Osteocyte (in vitro differentiated cells): ENCODE data around the gene PSMG3. TPM values are rescaled to one million over a fixed set of nuclear protein-coding genes. Genes with fewer than 3 reads are reported as not detected.

Source experiments
- DNase-seq: peaks from one replicate; pipeline ENCODE4 v3.0.0; 2021; ENCODE audit warnings: mixed read lengths; ENCODE audit not compliant: unreplicated experiment; ENCODE audit errors: extremely low spot score
- H3K27ac Mint-ChIP-seq: one replicate; pipeline ENCODE4 v1.8.0; 2021; ENCODE audit warnings: mild to moderate bottlenecking, mixed read lengths; ENCODE audit not compliant: unreplicated experiment
- H3K27me3 Mint-ChIP-seq: one replicate; pipeline ENCODE4 v1.8.0; 2021; ENCODE audit warnings: mixed read lengths; ENCODE audit not compliant: unreplicated experiment
- H3K36me3 Mint-ChIP-seq: one replicate; pipeline ENCODE4 v1.8.0; 2021; ENCODE audit warnings: mixed read lengths; ENCODE audit not compliant: unreplicated experiment
- H3K4me1 Mint-ChIP-seq: one replicate; pipeline ENCODE4 v1.8.0; 2021; ENCODE audit warnings: mixed read lengths; ENCODE audit not compliant: unreplicated experiment
- H3K4me3 Mint-ChIP-seq: one replicate; pipeline ENCODE4 v1.8.0; 2021; ENCODE audit warnings: mild to moderate bottlenecking, moderate library complexity, mixed read lengths; ENCODE audit not compliant: unreplicated experiment
- H3K9me3 Mint-ChIP-seq: one replicate; pipeline ENCODE4 v1.8.0; 2021; ENCODE audit warnings: mixed read lengths; ENCODE audit not compliant: unreplicated experiment
- CTCF ChIP-seq: fragments of 200-600 bp; sonication (generic); IDR thresholded peaks from 2 replicates; pipeline ENCODE4 v1.5.0; 2021; ENCODE audit warnings: antibody characterized with exemption, mild to moderate bottlenecking, moderate library complexity
- total RNA-seq: library from RNA; stranded (reverse); gene quantifications from 2 replicates; pipeline ENCODE4 v1.2.1, GENCODE V29; 2021

PSMG3 gene
- total RNA-seq, 1 donor from 2014 or later: 25.6 TPM

GRCh38 chr7:1536743-1537534 lies 32.9 kb downstream of the PSMG3 start:
- Mint-ChIP-seq H3K9me3 (no peaks in the 10 kb centered on the region), H3K4me1 (peaks cover 54% of the 10 kb centered on the region), H3K27ac (peak overlapping the region; percentile 98), H3K36me3 (peaks cover 4% of the 10 kb centered on the region), H3K27me3 (no peaks in the 10 kb centered on the region), H3K4me3 (peak overlapping the region; percentile 57)
- TF ChIP-seq CTCF: no peak
- DNase-seq: peak; percentile 98

DNA sequence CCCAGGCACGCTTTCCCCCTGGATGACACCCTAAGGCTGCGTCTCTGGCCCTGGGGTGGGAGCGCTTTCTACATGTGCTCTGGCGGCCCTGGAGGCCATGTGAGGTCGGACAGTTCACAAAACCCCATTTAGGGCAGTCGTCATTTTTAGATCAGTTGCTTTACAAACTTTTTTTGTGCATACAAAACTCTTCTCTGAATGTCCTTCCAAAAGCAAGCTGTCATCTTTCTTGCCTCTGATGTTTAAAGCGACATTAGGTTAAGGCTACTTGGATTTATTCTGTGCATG lies 33.4 kb downstream of the PSMG3 start:
- Mint-ChIP-seq H3K9me3 (no peaks in the 10 kb centered on the region), H3K27me3 (no peaks in the 10 kb centered on the region), H3K4me1 (peaks cover 59% of the 10 kb centered on the region), H3K36me3 (peaks cover 3% of the 10 kb centered on the region), H3K4me3 (peak overlapping the region; percentile 57), H3K27ac (peak overlapping the region; percentile 98)
- DNase-seq: no peak
- TF ChIP-seq CTCF: no peak

GRCh38 chr7:1535701-1536454 lies 34.0 kb downstream of the PSMG3 start:
- DNase-seq: no peak
- Mint-ChIP-seq H3K9me3 (no peaks in the 10 kb centered on the region), H3K4me3 (no peak overlapping the region), H3K4me1 (peaks cover 59% of the 10 kb centered on the region), H3K36me3 (peaks cover 3% of the 10 kb centered on the region), H3K27ac (peak overlapping the region; percentile 98), H3K27me3 (no peaks in the 10 kb centered on the region)
- no peak for TF ChIP-seq CTCF

DNA sequence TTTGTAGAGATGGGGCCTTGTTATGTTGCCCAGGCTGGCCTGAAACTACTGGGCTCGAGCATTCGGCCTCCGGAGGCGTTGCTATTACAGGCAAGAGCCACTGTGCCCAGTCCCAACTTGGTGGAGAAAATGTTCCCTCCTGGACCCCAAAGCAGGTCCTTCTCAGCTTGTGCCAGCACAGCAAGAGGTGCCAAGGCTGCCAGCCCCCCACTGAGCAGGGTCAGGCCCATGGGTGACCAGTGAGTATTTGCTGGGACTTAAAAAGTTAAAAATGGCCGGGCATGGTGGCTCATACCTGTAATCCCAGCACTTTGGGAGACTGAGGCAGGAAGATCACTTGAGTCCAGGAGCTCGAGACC lies 34.8 kb downstream of the PSMG3 start:
- no peak overlapping the region for H3K4me3 Mint-ChIP-seq
- H3K36me3 Mint-ChIP-seq: peaks cover 2% of the 10 kb centered on the region
- H3K9me3 Mint-ChIP-seq: no peaks in the 10 kb centered on the region
- no peak overlapping the region for H3K27ac Mint-ChIP-seq
- peaks cover 61% of the 10 kb centered on the region for H3K4me1 Mint-ChIP-seq
- DNase-seq: no peak
- no peak for TF ChIP-seq CTCF
- H3K27me3 Mint-ChIP-seq: no peaks in the 10 kb centered on the region

DNA sequence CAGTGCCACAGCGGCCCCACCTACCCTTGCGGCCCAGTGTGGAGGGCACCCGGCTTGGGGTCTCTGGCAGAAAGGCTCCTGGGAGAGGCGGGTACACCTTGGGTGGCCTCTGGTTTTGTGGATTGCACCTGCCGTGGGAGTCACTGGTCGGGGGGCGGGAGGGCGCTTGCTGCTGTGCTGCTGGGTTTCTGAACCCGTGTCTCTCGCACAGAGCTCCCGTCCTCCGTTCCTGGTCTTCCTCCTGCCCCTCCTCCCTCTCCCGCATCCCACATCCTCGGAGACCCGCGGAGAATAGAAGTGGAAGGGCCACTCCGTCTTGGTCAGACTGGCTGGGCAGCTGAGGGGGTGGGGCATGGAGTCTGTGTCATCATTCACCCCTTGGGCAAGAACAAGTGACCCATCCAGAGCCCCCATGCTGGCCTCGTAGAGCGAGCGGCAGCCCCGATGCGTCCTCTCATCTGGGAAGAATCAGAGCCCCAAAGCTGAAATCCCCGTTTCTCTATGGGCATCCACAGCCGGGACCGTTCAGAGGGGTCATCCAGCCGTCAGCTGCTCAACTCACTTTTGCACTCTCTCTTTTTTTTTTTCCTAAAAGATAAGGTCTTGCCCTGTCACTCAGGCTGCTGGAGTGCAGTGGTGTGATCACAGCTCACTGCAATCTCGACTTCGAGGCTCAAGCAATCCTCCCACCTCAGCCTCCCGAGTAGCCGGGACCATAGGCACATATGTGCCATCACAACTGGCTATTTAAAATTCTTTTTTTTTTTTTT lies 35.3 kb downstream of the PSMG3 start:
- peaks cover 2% of the 10 kb centered on the region for H3K36me3 Mint-ChIP-seq
- H3K4me3 Mint-ChIP-seq: no peak overlapping the region
- H3K9me3 Mint-ChIP-seq: no peaks in the 10 kb centered on the region
- TF ChIP-seq CTCF: no peak
- no peak for DNase-seq
- H3K4me1 Mint-ChIP-seq: peaks cover 61% of the 10 kb centered on the region
- H3K27ac Mint-ChIP-seq: peak overlapping the region; percentile 97
- H3K27me3 Mint-ChIP-seq: no peaks in the 10 kb centered on the region
